GM18526 (cell line): ENCODE results near the gene POM121C.
"Not testable (repeated sequence)": the region's sequence is repeated elsewhere in the genome, so short reads cannot be mapped to it uniquely, and the experiment has no call there.

ENCODE experiments used
- POLR2A ChIP-seq: IDR thresholded peaks from 3 replicates; pipeline ENCODE4 v1.6.1; 2011; ENCODE audit not compliant: insufficient read length; ENCODE audit errors: extremely low read depth

The POM121C gene

GRCh38 chr7:75485979-75486643 lies at the start of gene POM121C:
TSS of gene POM121C (minus strand) at chr7:75486299. CDS start at chr7:75441496, 44,803 bp downstream.
- peak; percentile 65 for TF ChIP-seq POLR2A

- no peak for TF ChIP-seq POLR2A
These were observed 48.7 kb upstream of the POM121C start for GRCh38 chr7:75534727-75535307.

- no peak for TF ChIP-seq POLR2A
These were observed 47.8 kb upstream of the POM121C start for GRCh38 chr7:75533926-75534325.

DNA sequence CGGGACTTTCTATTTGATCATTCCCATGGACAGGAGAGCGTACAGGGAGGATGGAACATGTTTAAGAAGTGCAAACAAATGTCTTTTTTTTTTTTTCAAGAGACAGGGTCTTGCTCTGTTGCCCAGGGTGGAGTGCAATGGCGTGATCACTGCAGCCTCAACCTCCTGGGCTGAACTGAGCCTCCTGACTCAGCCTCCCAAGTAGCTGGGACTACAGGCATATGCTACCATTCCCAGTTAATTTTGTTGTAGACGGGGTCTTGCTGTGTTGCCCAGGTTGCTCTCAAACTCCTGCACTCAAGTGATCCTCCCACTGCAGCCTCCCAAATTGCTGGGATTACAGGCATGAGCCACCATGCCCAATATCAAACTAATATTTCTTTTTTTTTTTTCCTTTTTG lies 46.5 kb upstream of the POM121C start:
- TF ChIP-seq POLR2A: no peak

DNA sequence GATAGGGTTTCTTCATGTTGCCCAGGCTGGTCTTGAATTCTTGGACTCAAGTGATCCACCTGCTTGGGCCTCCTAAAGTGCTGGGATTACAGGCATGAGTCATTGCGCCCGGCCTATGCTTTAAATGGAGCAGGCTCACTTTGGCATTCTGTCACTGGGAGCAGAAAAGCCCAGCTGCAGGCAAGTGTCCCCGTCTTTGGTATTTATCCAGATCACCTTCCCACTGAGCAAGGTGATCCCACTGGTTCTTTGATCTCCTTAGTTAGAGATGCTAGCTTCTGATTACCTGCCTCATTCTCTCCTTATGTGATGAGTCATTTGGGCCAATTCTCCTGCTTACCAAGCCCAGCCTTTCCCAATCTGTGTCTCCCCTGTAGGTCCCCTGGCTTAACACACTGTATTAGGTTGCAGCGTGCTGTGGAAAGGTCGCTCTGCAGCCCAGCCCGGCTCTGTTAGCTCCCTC lies 45.3 kb upstream of the POM121C start:
- TF ChIP-seq POLR2A: no peak

GRCh38 chr7:75492020-75492419 lies 5.9 kb upstream of the POM121C start, which contains the start of gene SPDYE5:
TSS of gene SPDYE5 (plus strand) at chr7:75492320. CDS start at chr7:75494048, 1,728 bp downstream.
- TF ChIP-seq POLR2A: not testable (repeated sequence)

- TF ChIP-seq POLR2A: not testable (repeated sequence)
These were observed 90.8 kb downstream of the POM121C start, which contains the start of gene TRIM73 for GRCh38 chr7:75395329-75395728. TSS of gene TRIM73 (plus strand) at chr7:75395629. CDS start at chr7:75398934, 3,305 bp downstream.
